H9 (cell line): ENCODE results near the gene CORIN. TPM values are rescaled to one million over a fixed set of nuclear protein-coding genes. Genes with fewer than 3 reads are reported as not detected.
A peak's percentile ranks its signal among the peaks of the same experiment; 100 is the strongest.

Experiments
- DNase-seq: peaks from one replicate; pipeline ENCODE4 v3.0.0-alpha.2; 2017
- H2AFZ ChIP-seq: one replicate; pipeline ENCODE4 v1.6.1; 2013; ENCODE audit warnings: mild to moderate bottlenecking, low read length, control low read depth, moderate library complexity
- H2AK5ac ChIP-seq: 2 replicates; pipeline ENCODE4 v1.6.1; 2013; ENCODE audit warnings: low read length, control low read depth, mixed read lengths; ENCODE audit not compliant: insufficient read length
- H2BK120ac ChIP-seq: one replicate; pipeline ENCODE4 v1.6.1; 2013; ENCODE audit warnings: low read depth, mild to moderate bottlenecking, low read length, control low read depth, inconsistent platforms; ENCODE audit not compliant: poor library complexity, severe bottlenecking
- H2BK12ac ChIP-seq: 2 replicates; pipeline ENCODE4 v1.6.1; 2013; ENCODE audit warnings: low read length, control low read depth, mixed read lengths, low read depth; ENCODE audit not compliant: insufficient read length
- H2BK15ac ChIP-seq: 2 replicates; pipeline ENCODE4 v1.6.1; 2013; ENCODE audit warnings: low read depth, low read length, control low read depth
- H2BK20ac ChIP-seq: one replicate; pipeline ENCODE4 v1.6.1; 2013; ENCODE audit warnings: low read depth, mild to moderate bottlenecking, low read length, control low read depth, inconsistent platforms; ENCODE audit not compliant: poor library complexity, severe bottlenecking
- H2BK5ac ChIP-seq: 2 replicates; pipeline ENCODE4 v1.6.1; 2013; ENCODE audit warnings: low read length, control low read depth, mixed read lengths; ENCODE audit not compliant: insufficient read length
- H3K14ac ChIP-seq: 2 replicates; pipeline ENCODE4 v1.6.1; 2013; ENCODE audit warnings: low read length, control low read depth; ENCODE audit not compliant: insufficient read depth
- H3K18ac ChIP-seq: 2 replicates; pipeline ENCODE4 v1.6.1; 2013; ENCODE audit warnings: low read depth, mild to moderate bottlenecking, mixed read lengths, low read length, control low read depth; ENCODE audit not compliant: insufficient read length
- H3K23ac ChIP-seq: 2 replicates; pipeline ENCODE4 v1.6.1; 2013; ENCODE audit warnings: low read length, control low read depth, mixed read lengths, low read depth; ENCODE audit not compliant: insufficient read length
- H3K23me2 ChIP-seq: 2 replicates; pipeline ENCODE4 v1.6.1; 2013; ENCODE audit warnings: low read depth, mild to moderate bottlenecking, mixed read lengths, low read length, control low read depth; ENCODE audit not compliant: insufficient read length, poor library complexity, severe bottlenecking
- H3K27ac ChIP-seq: 2 replicates; pipeline ENCODE4 v1.5.1; 2013; ENCODE audit warnings: low read length, control low read depth, mixed read lengths, low read depth; ENCODE audit not compliant: insufficient read length
- H3K27me3 ChIP-seq: 2 replicates; pipeline ENCODE4 v1.6.1; 2013; ENCODE audit warnings: low read length, control low read depth, inconsistent platforms; ENCODE audit not compliant: insufficient read depth
- H3K4ac ChIP-seq: 2 replicates; pipeline ENCODE4 v1.6.1; 2013; ENCODE audit warnings: low read depth, mild to moderate bottlenecking, control low read depth, inconsistent platforms, low read length, moderate library complexity
- H3K4me1 ChIP-seq: 2 replicates; pipeline ENCODE4 v1.6.1; 2013; ENCODE audit warnings: low read length, control low read depth, inconsistent platforms; ENCODE audit not compliant: insufficient read depth
- H3K4me2 ChIP-seq: 2 replicates; pipeline ENCODE4 v1.6.1; 2013; ENCODE audit warnings: low read length, control low read depth, mixed read lengths; ENCODE audit not compliant: insufficient read length, insufficient read depth
- H3K56ac ChIP-seq: 2 replicates; pipeline ENCODE4 v1.6.1; 2013; ENCODE audit warnings: low read depth, mild to moderate bottlenecking, mixed read lengths, low read length, control low read depth; ENCODE audit not compliant: insufficient read length
- H3K79me1 ChIP-seq: 2 replicates; pipeline ENCODE4 v1.6.1; 2013; ENCODE audit warnings: low read depth, mild to moderate bottlenecking, moderate library complexity, low read length, control low read depth, inconsistent platforms; ENCODE audit not compliant: insufficient read depth, poor library complexity, severe bottlenecking
- H3K79me2 ChIP-seq: 2 replicates; pipeline ENCODE4 v1.6.1; 2013; ENCODE audit warnings: low read length, control low read depth, inconsistent platforms; ENCODE audit not compliant: insufficient read depth
- H3K9ac ChIP-seq: 2 replicates; pipeline ENCODE4 v1.6.1; 2013; ENCODE audit warnings: low read length, control low read depth, mixed read lengths; ENCODE audit not compliant: insufficient read length; ENCODE audit errors: extremely low read depth
- H3K9me3 ChIP-seq: one replicate; pipeline ENCODE4 v1.6.1; 2013; ENCODE audit warnings: low read depth, low read length, inconsistent platforms; ENCODE audit not compliant: control insufficient read depth
- H3T11ph ChIP-seq: one replicate; pipeline ENCODE4 v1.6.1; 2013; ENCODE audit warnings: mild to moderate bottlenecking, low read length, control low read depth, inconsistent platforms
- H4K20me1 ChIP-seq: one replicate; pipeline ENCODE4 v1.6.1; 2013; ENCODE audit not compliant: control insufficient read depth, insufficient read length, insufficient read depth
- H4K5ac ChIP-seq: 2 replicates; pipeline ENCODE4 v1.6.1; 2013; ENCODE audit warnings: low read depth, mild to moderate bottlenecking, mixed read lengths, low read length, control low read depth; ENCODE audit not compliant: insufficient read length
- H4K8ac ChIP-seq: replicated peaks from 2 replicates; pipeline ENCODE4 v1.6.1; 2013; ENCODE audit warnings: low read length, control low read depth, mixed read lengths, low read depth; ENCODE audit not compliant: insufficient read length
- H4K91ac ChIP-seq: 2 replicates; pipeline ENCODE4 v1.6.1; 2013; ENCODE audit warnings: low read depth, mild to moderate bottlenecking, moderate library complexity, mixed read lengths, low read length, control low read depth; ENCODE audit not compliant: insufficient read length
- H3K27ac Mint-ChIP-seq, 3 experiments: 2 replicates in 2 of 3; 3 replicates in 1 of 3; pipeline ENCODE4 v1.8.0; 2020 to 2021; ENCODE audit warnings: mixed read lengths in 3 of 3, mild to moderate bottlenecking in 1 of 3, moderate library complexity in 1 of 3
- H3K27me3 Mint-ChIP-seq: 2 replicates; pipeline ENCODE4 v1.8.0; 2021; ENCODE audit warnings: low read depth, mild to moderate bottlenecking, moderate library complexity, mixed read lengths
- H3K36me3 Mint-ChIP-seq, 3 experiments: 2 replicates in 2 of 3; 3 replicates in 1 of 3; pipeline ENCODE4 v1.8.0; 2020 to 2021; ENCODE audit warnings: low read depth in 3 of 3, mixed read lengths in 3 of 3; ENCODE audit not compliant: insufficient read depth in 1 of 3
- H3K4me1 Mint-ChIP-seq, 2 experiments: 2 replicates each; pipeline ENCODE4 v1.8.0; 2020; ENCODE audit warnings: mixed read lengths in 2 of 2
- H3K4me3 Mint-ChIP-seq, 2 experiments: 2 replicates in 1 of 2; 3 replicates in 1 of 2; pipeline ENCODE4 v1.8.0; 2020 to 2021; ENCODE audit warnings: mild to moderate bottlenecking in 2 of 2, mixed read lengths in 2 of 2, moderate library complexity in 1 of 2
- H3K9me3 Mint-ChIP-seq, 2 experiments: 2 replicates in 1 of 2; 3 replicates in 1 of 2; pipeline ENCODE4 v1.8.0; 2020; ENCODE audit warnings: mild to moderate bottlenecking in 2 of 2, mixed read lengths in 2 of 2, moderate library complexity in 1 of 2
- total RNA-seq: library from RNA; stranded (reverse); gene quantifications from 2 replicates; pipeline ENCODE4 v1.2.1, GENCODE V29; 2021
- TF ChIP-seq, protein P1 (sequence below): fragments of 200-600 bp; sonication (generic); conservative IDR thresholded peaks from 3 replicates; pipeline ENCODE4 v1.8.0; 2021; ENCODE audit warnings: antibody characterized with exemption, mild to moderate bottlenecking

The CORIN gene
- total RNA-seq, 1 experiment from 2014 or later = 0.39 TPM

DNA sequence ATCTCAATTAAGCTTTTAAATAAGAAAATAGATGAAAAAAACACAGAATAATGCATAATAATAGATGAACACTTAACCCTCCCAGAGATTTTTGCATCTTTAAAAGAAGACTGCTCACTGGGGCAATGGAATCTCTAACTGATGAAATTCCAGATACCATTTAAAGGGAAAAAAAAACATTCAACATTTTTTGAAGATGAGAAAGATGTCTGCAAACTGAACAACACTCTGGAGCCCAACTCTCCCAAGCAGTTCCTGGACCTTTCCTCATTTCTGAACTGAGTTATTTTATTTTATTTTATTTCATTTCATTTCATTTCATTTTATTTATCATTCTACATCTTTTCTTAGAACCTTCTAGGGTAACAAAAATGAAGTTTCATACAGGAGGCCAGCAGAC lies 90.7 kb downstream of the CORIN start:
- Histone ChIP-seq H4K8ac (no peak overlapping the region), H3K79me2 (no peaks in the 10 kb centered on the region), H2BK5ac (no peak overlapping the region), H3K23me2 (no peaks in the 10 kb centered on the region), H2AFZ (no peak overlapping the region), H4K91ac (no peak overlapping the region), H3K9ac (no peak overlapping the region), H4K5ac (no peak overlapping the region), H3K56ac (no peak overlapping the region), H3T11ph (no peak overlapping the region), H4K20me1 (no peaks in the 10 kb centered on the region), H2BK12ac (no peak overlapping the region), H3K27ac (no peak overlapping the region), H3K18ac (no peak overlapping the region), H2BK20ac (no peak overlapping the region), H2BK15ac (no peak overlapping the region), H2BK120ac (no peak overlapping the region), H3K79me1 (no peaks in the 10 kb centered on the region), H3K4me1 (peaks cover 4% of the 10 kb centered on the region; the same call in 1 of the 2 replicates), H3K23ac (no peak overlapping the region), H3K4me2 (no peak overlapping the region), H3K27me3 (no peaks in the 10 kb centered on the region), H2AK5ac (no peak overlapping the region), H3K14ac (no peak overlapping the region), H3K4ac (no peak overlapping the region), H3K9me3 (no peaks in the 10 kb centered on the region)
- Mint-ChIP-seq H3K27ac (peak overlapping the region; percentile 44 to 92 (median 65); a peak in 3 of 7 replicates), H3K9me3 (no peaks in the 10 kb centered on the region; a peak in 1 of 5 replicates), H3K4me3 (no peak overlapping the region), H3K36me3 (no peaks in the 10 kb centered on the region), H3K27me3 (no peaks in the 10 kb centered on the region), H3K4me1 (peaks cover 6 to 9% of the 10 kb centered on the region in 2 experiments)
- DNase-seq = no peak
- TF ChIP-seq, protein P1, sequence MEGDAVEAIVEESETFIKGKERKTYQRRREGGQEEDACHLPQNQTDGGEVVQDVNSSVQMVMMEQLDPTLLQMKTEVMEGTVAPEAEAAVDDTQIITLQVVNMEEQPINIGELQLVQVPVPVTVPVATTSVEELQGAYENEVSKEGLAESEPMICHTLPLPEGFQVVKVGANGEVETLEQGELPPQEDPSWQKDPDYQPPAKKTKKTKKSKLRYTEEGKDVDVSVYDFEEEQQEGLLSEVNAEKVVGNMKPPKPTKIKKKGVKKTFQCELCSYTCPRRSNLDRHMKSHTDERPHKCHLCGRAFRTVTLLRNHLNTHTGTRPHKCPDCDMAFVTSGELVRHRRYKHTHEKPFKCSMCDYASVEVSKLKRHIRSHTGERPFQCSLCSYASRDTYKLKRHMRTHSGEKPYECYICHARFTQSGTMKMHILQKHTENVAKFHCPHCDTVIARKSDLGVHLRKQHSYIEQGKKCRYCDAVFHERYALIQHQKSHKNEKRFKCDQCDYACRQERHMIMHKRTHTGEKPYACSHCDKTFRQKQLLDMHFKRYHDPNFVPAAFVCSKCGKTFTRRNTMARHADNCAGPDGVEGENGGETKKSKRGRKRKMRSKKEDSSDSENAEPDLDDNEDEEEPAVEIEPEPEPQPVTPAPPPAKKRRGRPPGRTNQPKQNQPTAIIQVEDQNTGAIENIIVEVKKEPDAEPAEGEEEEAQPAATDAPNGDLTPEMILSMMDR = no peak
